IPS-NIHi7 (cell line): ENCODE measurements around the gene HAND1.
"Not testable (repeated sequence)": the region's sequence is repeated elsewhere in the genome, so short reads cannot be mapped to it uniquely, and the experiment has no call there.

Experiments used
- DNase-seq: peaks from one replicate; pipeline ENCODE4 v3.0.0; 2012; ENCODE audit warnings: mixed read lengths; ENCODE audit errors: extremely low spot score

The HAND1 gene

GRCh38 chr5:154478224-154478565 lies at the start of gene HAND1:
TSS of gene HAND1 (minus strand) at chr5:154478227. CDS start at chr5:154478008, 219 bp downstream.
- DNase-seq, result peak; percentile 91

- DNase-seq, result no peak
Measured at GRCh38 chr5:154526231-154527226, 48.5 kb upstream of the HAND1 start.

- DNase-seq, result no peak
Measured at GRCh38 chr5:154524859-154525258, 46.8 kb upstream of the HAND1 start.

GRCh38 chr5:154524181-154524580 lies 46.2 kb upstream of the HAND1 start:
- no peak for DNase-seq

- no peak for DNase-seq
Measured at GRCh38 chr5:154523709-154524108, 45.7 kb upstream of the HAND1 start.

GRCh38 chr5:154523104-154523503 lies 45.1 kb upstream of the HAND1 start:
- no peak for DNase-seq

GRCh38 chr5:154522284-154522683 lies 44.3 kb upstream of the HAND1 start:
- no peak for DNase-seq

- DNase-seq, result no peak
Measured at GRCh38 chr5:154521756-154522155, 43.7 kb upstream of the HAND1 start.

- DNase-seq, result peak; percentile 94
Measured at GRCh38 chr5:154520861-154521453, 42.9 kb upstream of the HAND1 start.

GRCh38 chr5:154519359-154519758 lies 41.3 kb upstream of the HAND1 start:
- DNase-seq, result no peak

GRCh38 chr5:154518438-154518867 lies 40.4 kb upstream of the HAND1 start:
- DNase-seq, result no peak

- DNase-seq, result no peak
Measured at GRCh38 chr5:154517810-154518437, 39.9 kb upstream of the HAND1 start.

GRCh38 chr5:154517181-154517580 lies 39.2 kb upstream of the HAND1 start:
- DNase-seq, result no peak

- no peak for DNase-seq
Measured at GRCh38 chr5:154516475-154516874, 38.4 kb upstream of the HAND1 start.

- DNase-seq, result not testable (repeated sequence)
Measured at GRCh38 chr5:154515488-154515887, 37.5 kb upstream of the HAND1 start.

GRCh38 chr5:154514331-154514730 lies 36.3 kb upstream of the HAND1 start:
- no peak for DNase-seq

- DNase-seq, result no peak
Measured at GRCh38 chr5:154513669-154514084, 35.6 kb upstream of the HAND1 start.

- no peak for DNase-seq
Measured at GRCh38 chr5:154511984-154512383, 34.0 kb upstream of the HAND1 start.

- DNase-seq, result no peak
Measured at GRCh38 chr5:154509784-154510555, 31.9 kb upstream of the HAND1 start.

- no peak for DNase-seq
Measured at GRCh38 chr5:154508114-154508513, 30.1 kb upstream of the HAND1 start.

GRCh38 chr5:154506716-154507080 lies 28.7 kb upstream of the HAND1 start:
- no peak for DNase-seq
